Measurements from ENCODE around the gene KIR3DL2.

GRCh38 chr19:54882758-54883157 lies 32.5 kb downstream of the KIR3DL2 start:
- TF ChIP-seq CTCF (IDR thresholded peaks at IDR 0.05), result no peak
- TF ChIP-seq POLR2A (IDR thresholded peaks at IDR 0.05), result no peak

Data from heart left ventricle (tissue), 13 donors.